Pancreas (tissue), 10 donors: ENCODE measurements around the gene MRC2. TPM values are rescaled to one million over a fixed set of nuclear protein-coding genes. Genes with fewer than 3 reads are reported as not detected.

Experiments used
- ATAC-seq, 4 donors: fragments of 200-7000 bp; cut with Tn5 transposase; one replicate each; pipeline versions ENCODE4 v1.8.0 to v1.9.1; 2020; ENCODE audit warnings: mild to moderate bottlenecking in 4 of 4, moderate library complexity in 4 of 4
- DNase-seq, 6 donors: peaks; one replicate each; pipeline ENCODE4 v3.0.0-alpha.2; 2020
- FAIRE-seq: peaks from 2 replicates; lab custom pipeline; 2012; peaks lifted over from hg19 to GRCh38; lab: Jason Lieb, UNC
- H3K27ac ChIP-seq, 4 donors: fragments of 200-600 bp; sonication (generic); 1 replicate in 3 of 4; 2 replicates in 1 of 4; pipeline versions ENCODE4 v1.5.0 to v1.8.0; 2020
- H3K27me3 ChIP-seq, 4 donors: fragments of 200-600 bp; one replicate each; pipeline ENCODE4 v1.8.0; 2021
- H3K36me3 ChIP-seq, 3 donors: fragments of 200-600 bp; sonication (generic) in 1 of 3; one replicate each; pipeline versions ENCODE4 v1.5.0 to v1.8.0; 2020 to 2021
- H3K4me1 ChIP-seq, 3 donors: fragments of 200-600 bp; one replicate each; pipeline ENCODE4 v1.8.0; 2021
- H3K4me3 ChIP-seq, 4 donors: fragments of 200-600 bp; sonication (generic) in 2 of 4; one replicate each; pipeline versions ENCODE4 v1.5.0 to v1.8.0; 2020 to 2021
- H3K9me3 ChIP-seq, 4 donors: fragments of 200-600 bp; one replicate each; pipeline ENCODE4 v1.8.0; 2021
- WGBS, 2 donors: extraction: QIAGEN DNeasy Blood & Tissue Kit; methylation state at CpG; one replicate each; pipeline ENCODE4 v1.1.7; 2013; 5-methylcytosine and 5-hydroxymethylcytosine counted together
- intact Hi-C, 3 donors: fragments of 100-400 bp; cut with DNase I; formaldehyde crosslinking; loops; one replicate each; pipeline versions ENCODE4 v1.11.1 to v1.14.2; 2022
- polyA plus RNA-seq, 2 donors: library from polyadenylated mRNA; stranded (reverse); fragments of 200-250 nt; gene quantifications; one replicate each; pipeline ENCODE4 v1.2.3, GENCODE V29; 2013
- total RNA-seq, 6 donors: library from RNA; stranded (reverse); fragmentation: NEBNext Ultra II Directional in 4 of 6; extraction: Animal tissue kit (Norgen Biotek cat#: 25700) in 4 of 6; gene quantifications; one replicate each; pipeline versions ENCODE4 v1.2.1 to v1.2.4, GENCODE V29; 2021 to 2023
- TF ChIP-seq, protein P1 (sequence below), 4 donors: fragments of 200-600 bp; sonication (generic) in 3 of 4; IDR thresholded peaks; one replicate each; pipeline versions ENCODE4 v1.5.0 to v1.8.0; 2021; ENCODE audit warnings: antibody characterized with exemption in 4 of 4
- donor health status: healthy with polysubstance abuse.
- donor health status: DM: no; HTN: no; CAD: no; lungs with moderate emphysema.
- donor health status: DM: no; HTN: no; CAD: no.
- donor health status: control.
- donor health status: control.
- donor health status: Bipolar disorder and iron deficiency.
- donor health status: DM: yes; HTN: yes; CAD: no.
- donor health status: DM: no; HTN: no; CAD: no.
- donor health status: DM: no; HTN: no; CAD: no.
- donor health status: DM: yes; HTN: yes; CAD: no.

Gene MRC2
- total and polyA plus RNA-seq, 8 donors: 1.6 to 25.4 (median 5.1) TPM

DNA sequence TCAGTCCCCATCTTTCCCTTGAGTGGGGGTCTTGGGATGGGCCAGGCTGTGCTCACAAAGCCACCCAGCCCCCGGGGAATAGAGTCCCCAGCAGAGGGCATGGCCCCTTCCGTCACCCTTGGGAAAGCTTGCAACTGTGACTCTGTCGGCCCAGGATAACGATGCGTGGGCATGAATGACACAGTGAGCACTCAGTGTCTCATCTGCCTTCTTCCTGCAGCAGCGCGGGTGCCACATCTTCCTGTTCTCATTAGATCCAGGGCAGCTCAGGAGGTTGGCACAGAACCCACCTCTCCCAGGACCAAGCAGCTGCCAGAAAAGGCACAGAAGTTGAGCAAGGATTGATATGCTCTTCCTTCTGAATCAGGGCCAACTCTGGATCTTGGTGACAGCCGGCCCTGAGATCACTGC is 84.7 kb downstream of the MRC2 start:
- intact Hi-C loops: no loop called here
- ATAC-seq: no peak
- H3K4me1 ChIP-seq: no peaks in the 10 kb centered on the region
- no peak overlapping the region for H3K4me3 ChIP-seq
- peak in 1 of 6 donors; percentile 25 for DNase-seq
- FAIRE-seq: no peak
- H3K36me3 ChIP-seq: no peaks in the 10 kb centered on the region
- no peaks in the 10 kb centered on the region for H3K27me3 ChIP-seq
- H3K9me3 ChIP-seq: no peaks in the 10 kb centered on the region
- no peak overlapping the region for H3K27ac ChIP-seq
- 54 to 66% methylated on average over 8 of the region's 8 CpGs for WGBS, 2 donors
- TF ChIP-seq, protein P1, sequence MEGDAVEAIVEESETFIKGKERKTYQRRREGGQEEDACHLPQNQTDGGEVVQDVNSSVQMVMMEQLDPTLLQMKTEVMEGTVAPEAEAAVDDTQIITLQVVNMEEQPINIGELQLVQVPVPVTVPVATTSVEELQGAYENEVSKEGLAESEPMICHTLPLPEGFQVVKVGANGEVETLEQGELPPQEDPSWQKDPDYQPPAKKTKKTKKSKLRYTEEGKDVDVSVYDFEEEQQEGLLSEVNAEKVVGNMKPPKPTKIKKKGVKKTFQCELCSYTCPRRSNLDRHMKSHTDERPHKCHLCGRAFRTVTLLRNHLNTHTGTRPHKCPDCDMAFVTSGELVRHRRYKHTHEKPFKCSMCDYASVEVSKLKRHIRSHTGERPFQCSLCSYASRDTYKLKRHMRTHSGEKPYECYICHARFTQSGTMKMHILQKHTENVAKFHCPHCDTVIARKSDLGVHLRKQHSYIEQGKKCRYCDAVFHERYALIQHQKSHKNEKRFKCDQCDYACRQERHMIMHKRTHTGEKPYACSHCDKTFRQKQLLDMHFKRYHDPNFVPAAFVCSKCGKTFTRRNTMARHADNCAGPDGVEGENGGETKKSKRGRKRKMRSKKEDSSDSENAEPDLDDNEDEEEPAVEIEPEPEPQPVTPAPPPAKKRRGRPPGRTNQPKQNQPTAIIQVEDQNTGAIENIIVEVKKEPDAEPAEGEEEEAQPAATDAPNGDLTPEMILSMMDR (IDR thresholded peaks at IDR 0.05): no peak

- H3K27ac ChIP-seq: no peak overlapping the region
- no peaks in the 10 kb centered on the region for H3K4me1 ChIP-seq
- ATAC-seq (no peak), DNase-seq (peak in 1 of 6 donors; percentile 12), FAIRE-seq (no peak)
- no peak overlapping the region for H3K4me3 ChIP-seq
- intact Hi-C loops: no loop called here
- WGBS, 2 donors: 81 to 86% methylated on average over 17 of the region's 17 CpGs
- no peaks in the 10 kb centered on the region for H3K27me3 ChIP-seq
- no peaks in the 10 kb centered on the region for H3K9me3 ChIP-seq
- no peaks in the 10 kb centered on the region for H3K36me3 ChIP-seq
- TF ChIP-seq, protein P1 (IDR thresholded peaks at IDR 0.05): no peak
Observed at GRCh38 chr17:62713086-62713881, 85.8 kb downstream of the MRC2 start.

DNA sequence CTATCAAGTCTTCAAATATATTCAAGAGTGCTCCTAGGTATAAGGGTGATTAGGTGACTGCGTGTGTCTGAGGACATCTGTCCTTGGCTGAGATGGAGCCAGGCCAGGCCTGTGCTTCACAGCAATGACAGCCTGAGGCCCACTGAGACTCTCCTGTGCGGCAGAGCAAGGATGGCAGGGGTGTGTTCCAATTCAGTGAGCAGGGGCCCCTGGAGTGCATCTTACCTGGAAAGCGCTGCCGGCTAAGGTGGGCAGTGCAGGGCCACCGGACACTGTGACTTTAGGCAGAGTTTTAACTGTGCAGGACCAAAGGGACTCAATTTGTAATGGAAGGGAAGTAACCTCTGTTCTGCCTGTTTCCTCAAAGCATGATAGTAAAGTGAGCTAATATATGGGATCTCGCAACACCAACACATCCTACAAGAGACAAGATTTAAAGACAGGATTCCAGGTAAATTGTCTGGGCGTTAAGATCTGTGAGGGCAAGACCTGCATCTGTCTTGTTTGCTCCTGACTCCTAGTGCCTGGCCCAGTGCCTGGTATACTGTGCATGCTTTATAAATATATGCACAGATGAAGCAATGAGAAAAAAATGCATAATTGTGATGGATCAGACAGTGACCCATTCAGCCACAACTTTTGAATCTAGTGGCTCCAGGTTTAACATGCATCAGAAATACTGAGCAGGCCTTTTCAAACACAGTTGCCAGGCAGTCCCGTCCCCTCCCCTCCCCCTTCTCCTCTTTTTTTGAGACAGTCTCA is 86.7 kb downstream of the MRC2 start:
- H3K9me3 ChIP-seq: no peaks in the 10 kb centered on the region
- peak in 1 of 6 donors; percentile 13 for DNase-seq
- no peak for ATAC-seq
- H3K4me3 ChIP-seq: no peak overlapping the region
- intact Hi-C loops: no loop called here
- TF ChIP-seq, protein P1 (IDR thresholded peaks at IDR 0.05): no peak
- H3K27me3 ChIP-seq: no peaks in the 10 kb centered on the region
- WGBS, 2 donors: 81 to 87% methylated on average over 8 of the region's 8 CpGs
- no peaks in the 10 kb centered on the region for H3K4me1 ChIP-seq
- no peaks in the 10 kb centered on the region for H3K36me3 ChIP-seq
- no peak overlapping the region for H3K27ac ChIP-seq
- no peak for FAIRE-seq

DNA sequence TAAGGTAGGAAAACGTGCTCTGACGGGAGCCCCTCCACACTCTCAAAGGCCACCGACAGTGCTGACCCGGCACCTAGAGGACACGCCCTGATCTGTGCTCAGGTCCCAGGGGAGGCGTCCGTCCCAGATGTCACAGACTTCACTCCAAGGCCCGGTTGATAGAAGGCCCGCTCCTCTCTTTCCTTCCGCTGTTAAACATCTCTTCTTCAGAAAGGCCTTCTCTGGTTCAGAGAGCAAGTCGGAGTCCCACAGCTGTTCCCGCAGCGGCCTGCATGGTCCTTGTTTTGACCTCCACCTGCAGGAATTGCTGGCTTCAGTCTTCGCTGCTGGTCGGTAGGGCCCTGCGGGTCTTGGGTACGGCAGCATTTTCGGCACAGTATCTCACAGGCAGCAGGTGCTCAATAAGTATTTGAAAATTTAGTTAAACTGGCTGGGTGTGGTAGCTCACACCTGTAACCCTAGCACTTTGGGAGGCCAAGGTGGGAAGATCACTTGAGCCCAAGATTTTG is 88.5 kb downstream of the MRC2 start:
- FAIRE-seq: no peak
- H3K27ac ChIP-seq: no peak overlapping the region
- H3K36me3 ChIP-seq: no peaks in the 10 kb centered on the region
- intact Hi-C loops: no loop called here
- 91% methylated on average over 18 of the region's 18 CpGs for WGBS, 2 donors
- DNase-seq: peak in 1 of 6 donors; percentile 21
- ATAC-seq: no peak
- no peaks in the 10 kb centered on the region for H3K4me1 ChIP-seq
- no peak overlapping the region for H3K4me3 ChIP-seq
- no peaks in the 10 kb centered on the region for H3K9me3 ChIP-seq
- TF ChIP-seq, protein P1 (IDR thresholded peaks at IDR 0.05): no peak
- no peaks in the 10 kb centered on the region for H3K27me3 ChIP-seq
